HepG2 (cell line): Measurements from ENCODE around the gene TEX261. TPM values are rescaled to one million over a fixed set of nuclear protein-coding genes. Genes with fewer than 3 reads are reported as not detected.

Experiments used
- GZF1 ChIP-seq: sonication (generic); formaldehyde crosslinking; IDR thresholded peaks from 2 replicates; pipeline ENCODE4 v1.5.1; 2020; ENCODE audit warnings: mild to moderate bottlenecking, missing genetic modification reagents
- HOXA9 ChIP-seq: sonication (generic); formaldehyde crosslinking; IDR thresholded peaks from 2 replicates; pipeline ENCODE4 v1.8.1; 2022; ENCODE audit warnings: missing genetic modification reagents, mild to moderate bottlenecking, moderate library complexity, borderline replicate concordance
- IKZF1 ChIP-seq: fragments of 450-650 bp; IDR thresholded peaks from 2 replicates; pipeline ENCODE4 v1.7.1; 2016
- MAF1 ChIP-seq: sonication (generic); formaldehyde crosslinking; IDR thresholded peaks from 2 replicates; pipeline ENCODE4 v1.5.0; 2020; ENCODE audit warnings: missing genetic modification reagents, borderline replicate concordance
- NFRKB ChIP-seq: fragments of 450-650 bp; IDR thresholded peaks from 2 replicates; pipeline ENCODE4 v1.6.1; 2017
- ONECUT2 ChIP-seq: sonication (generic); formaldehyde crosslinking; IDR thresholded peaks from 2 replicates; pipeline ENCODE4 v1.4.0; 2020; ENCODE audit warnings: missing genetic modification reagents
- PAF1 ChIP-seq: IDR thresholded peaks from 2 replicates; pipeline ENCODE4 v1.6.1; 2016; ENCODE audit warnings: missing genetic modification reagents, missing compliant biosample characterization
- TBL1XR1 ChIP-seq: fragments of 150-350 bp; IDR thresholded peaks from 2 replicates; pipeline ENCODE4 v1.6.1; 2014; ENCODE audit warnings: borderline replicate concordance, low read length; ENCODE audit not compliant: partially characterized antibody
- TEAD2 ChIP-seq: sonication (generic); formaldehyde crosslinking; IDR thresholded peaks from 2 replicates; pipeline ENCODE4 v1.9.0; 2021; ENCODE audit warnings: missing genetic modification reagents
- ZNF274 ChIP-seq: sonication (generic); formaldehyde crosslinking; IDR thresholded peaks from 2 replicates; pipeline ENCODE4 v1.5.1; 2020; ENCODE audit warnings: mild to moderate bottlenecking, missing genetic modification reagents
- ZNF468 ChIP-seq: sonication (generic); formaldehyde crosslinking; IDR thresholded peaks from 2 replicates; pipeline ENCODE4 v1.8.0; 2022; ENCODE audit warnings: mild to moderate bottlenecking, moderate library complexity, missing genetic modification reagents
- ZNF878 ChIP-seq: sonication (generic); formaldehyde crosslinking; IDR thresholded peaks from 2 replicates; pipeline ENCODE4 v1.8.1; 2023; ENCODE audit warnings: mild to moderate bottlenecking, missing genetic modification reagents, moderate library complexity
- polyA plus RNA-seq, 8 experiments: library from polyadenylated mRNA; depleted of rRNA in 3 of 8; stranded (reverse) in 7 of 8; unstranded in 1 of 8; fragments of >200 nt; fragmentation: Illumina TruSeq in 4 of 8; extraction: Trizol in 4 of 8; gene quantifications; 2 replicates each; pipeline versions ENCODE4 v1.2.1 to v1.2.3, GENCODE V29; 2011 to 2016; ENCODE audit warnings: low read depth in 4 of 8, missing spikeins in 1 of 8, mixed read lengths in 1 of 8; ENCODE audit not compliant: insufficient read depth in 1 of 8
- total RNA-seq, 5 experiments: library from RNA; depleted of rRNA; stranded (reverse); fragments of >200 nt; fragmentation: Illumina TruSeq; extraction: Trizol; gene quantifications; 2 replicates each; pipeline ENCODE4 v1.2.3, GENCODE V29; 2016; ENCODE audit warnings: low read depth in 1 of 5
- TF ChIP-seq, protein P1 (sequence below): sonication (generic); formaldehyde crosslinking; IDR thresholded peaks from 2 replicates; pipeline ENCODE4 v1.5.1; 2020; ENCODE audit warnings: mild to moderate bottlenecking, missing genetic modification reagents, borderline replicate concordance
- TF ChIP-seq, protein P2 (sequence below): sonication (generic); formaldehyde crosslinking; IDR thresholded peaks from 2 replicates; pipeline ENCODE4 v1.5.0; 2020; ENCODE audit warnings: mild to moderate bottlenecking, missing genetic modification reagents
- TF ChIP-seq, protein P3 (sequence below): sonication (generic); formaldehyde crosslinking; IDR thresholded peaks from 2 replicates; pipeline ENCODE4 v1.4.0; 2020; ENCODE audit warnings: missing genetic modification reagents, borderline replicate concordance
- TF ChIP-seq, protein P4 (sequence below): sonication (generic); formaldehyde crosslinking; IDR thresholded peaks from 2 replicates; pipeline ENCODE4 v1.4.0; 2020; ENCODE audit warnings: missing genetic modification reagents
- TF ChIP-seq, protein P5 (sequence below): sonication (generic); formaldehyde crosslinking; IDR thresholded peaks from 2 replicates; pipeline ENCODE4 v1.5.0; 2020; ENCODE audit warnings: missing genetic modification reagents

The TEX261 gene
- total and polyA plus RNA-seq, 2 of the 13 experiments (the other 11 are each of a cell fraction or from before 2014, with no cell fraction given): 43.8 to 78.7 TPM

DNA sequence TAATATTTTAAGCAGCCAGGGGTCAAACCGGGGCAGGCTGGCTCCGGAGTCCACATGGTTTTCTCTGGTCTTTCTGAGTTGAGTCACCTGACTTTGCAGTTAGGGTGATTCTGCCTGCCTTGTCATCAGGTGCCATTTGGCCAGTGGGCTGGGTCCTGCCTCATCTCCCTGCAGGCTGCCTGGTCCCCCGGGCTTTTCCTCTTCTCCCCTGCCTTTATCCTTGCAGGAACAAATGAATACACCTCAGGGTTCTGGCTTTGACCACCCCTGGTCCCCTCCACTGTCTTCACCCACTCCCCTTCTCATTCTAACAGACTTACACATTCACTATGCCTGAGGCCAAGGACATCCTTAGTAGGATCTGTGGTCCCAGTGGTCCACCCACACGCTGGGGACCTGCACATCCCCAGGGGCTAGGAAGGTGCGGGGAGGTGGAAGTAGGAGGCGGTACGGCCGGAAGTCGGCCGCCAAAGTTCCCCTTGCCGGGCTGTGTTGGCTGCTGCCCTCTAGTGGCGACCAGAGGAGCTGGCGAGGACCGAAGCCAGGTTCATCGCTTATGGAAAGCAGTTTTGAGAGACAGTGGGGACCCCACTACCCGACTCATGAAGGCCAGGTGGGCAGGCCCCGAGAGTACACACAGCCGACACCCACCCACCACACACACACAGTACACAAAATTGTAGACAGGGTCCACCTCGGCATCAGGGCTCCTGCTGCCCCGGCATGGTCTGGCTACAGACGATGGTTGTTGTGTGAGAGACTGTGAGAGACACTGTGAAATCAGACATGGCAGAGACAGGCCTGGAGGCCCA, 6.3 kb upstream of the TEX261 start (continued):
- TF ChIP-seq TEAD2 (CRISPR knock-in tag) (no peak), PAF1 (CRISPR knock-in tag) (no peak), GZF1 (CRISPR knock-in tag) (peak; percentile 92; the same call in 1 of the 2 replicates), MAF1 (no peak), ZNF878 (CRISPR knock-in tag) (no peak), HOXA9 (CRISPR knock-in tag) (no peak), ZNF468 (CRISPR knock-in tag) (no peak), IKZF1 (no peak), NFRKB (no peak), ZNF274 (0 out of 2 replicates have a peak, but pooled peaks have one; percentile 26), TBL1XR1 (no peak), ONECUT2 (CRISPR knock-in tag) (0 out of 2 replicates have a peak, but pooled peaks have one; percentile 27)
- TF ChIP-seq, protein P1, sequence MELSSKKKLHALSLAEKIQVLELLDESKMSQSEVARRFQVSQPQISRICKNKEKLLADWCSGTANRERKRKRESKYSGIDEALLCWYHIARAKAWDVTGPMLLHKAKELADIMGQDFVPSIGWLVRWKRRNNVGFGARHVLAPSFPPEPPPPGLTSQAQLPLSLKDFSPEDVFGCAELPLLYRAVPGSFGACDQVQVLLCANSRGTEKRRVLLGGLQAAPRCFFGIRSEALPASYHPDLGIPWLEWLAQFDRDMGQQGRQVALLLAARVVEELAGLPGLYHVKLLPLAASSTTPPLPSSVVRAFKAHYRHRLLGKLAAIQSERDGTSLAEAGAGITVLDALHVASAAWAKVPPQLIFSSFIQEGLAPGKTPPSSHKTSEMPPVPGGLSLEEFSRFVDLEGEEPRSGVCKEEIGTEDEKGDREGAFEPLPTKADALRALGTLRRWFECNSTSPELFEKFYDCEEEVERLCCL (CRISPR knock-in tag): no peak
- TF ChIP-seq, protein P2, sequence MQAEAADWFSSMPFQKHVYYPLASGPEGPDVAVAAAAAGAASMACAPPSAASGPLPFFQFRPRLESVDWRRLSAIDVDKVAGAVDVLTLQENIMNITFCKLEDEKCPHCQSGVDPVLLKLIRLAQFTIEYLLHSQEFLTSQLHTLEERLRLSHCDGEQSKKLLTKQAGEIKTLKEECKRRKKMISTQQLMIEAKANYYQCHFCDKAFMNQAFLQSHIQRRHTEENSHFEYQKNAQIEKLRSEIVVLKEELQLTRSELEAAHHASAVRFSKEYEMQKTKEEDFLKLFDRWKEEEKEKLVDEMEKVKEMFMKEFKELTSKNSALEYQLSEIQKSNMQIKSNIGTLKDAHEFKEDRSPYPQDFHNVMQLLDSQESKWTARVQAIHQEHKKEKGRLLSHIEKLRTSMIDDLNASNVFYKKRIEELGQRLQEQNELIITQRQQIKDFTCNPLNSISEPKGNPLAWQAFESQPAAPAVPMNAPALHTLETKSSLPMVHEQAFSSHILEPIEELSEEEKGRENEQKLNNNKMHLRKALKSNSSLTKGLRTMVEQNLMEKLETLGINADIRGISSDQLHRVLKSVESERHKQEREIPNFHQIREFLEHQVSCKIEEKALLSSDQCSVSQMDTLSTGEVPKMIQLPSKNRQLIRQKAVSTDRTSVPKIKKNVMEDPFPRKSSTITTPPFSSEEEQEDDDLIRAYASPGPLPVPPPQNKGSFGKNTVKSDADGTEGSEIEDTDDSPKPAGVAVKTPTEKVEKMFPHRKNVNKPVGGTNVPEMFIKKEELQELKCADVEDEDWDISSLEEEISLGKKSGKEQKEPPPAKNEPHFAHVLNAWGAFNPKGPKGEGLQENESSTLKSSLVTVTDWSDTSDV: no peak; the same call in 1 of the 2 replicates
- TF ChIP-seq, protein P3, sequence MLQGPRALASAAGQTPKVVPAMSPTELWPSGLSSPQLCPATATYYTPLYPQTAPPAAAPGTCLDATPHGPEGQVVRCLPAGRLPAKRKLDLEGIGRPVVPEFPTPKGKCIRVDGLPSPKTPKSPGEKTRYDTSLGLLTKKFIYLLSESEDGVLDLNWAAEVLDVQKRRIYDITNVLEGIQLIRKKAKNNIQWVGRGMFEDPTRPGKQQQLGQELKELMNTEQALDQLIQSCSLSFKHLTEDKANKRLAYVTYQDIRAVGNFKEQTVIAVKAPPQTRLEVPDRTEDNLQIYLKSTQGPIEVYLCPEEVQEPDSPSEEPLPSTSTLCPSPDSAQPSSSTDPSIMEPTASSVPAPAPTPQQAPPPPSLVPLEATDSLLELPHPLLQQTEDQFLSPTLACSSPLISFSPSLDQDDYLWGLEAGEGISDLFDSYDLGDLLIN (CRISPR knock-in tag): peak; percentile 69; the same call in 1 of the 2 replicates
- TF ChIP-seq, protein P4, sequence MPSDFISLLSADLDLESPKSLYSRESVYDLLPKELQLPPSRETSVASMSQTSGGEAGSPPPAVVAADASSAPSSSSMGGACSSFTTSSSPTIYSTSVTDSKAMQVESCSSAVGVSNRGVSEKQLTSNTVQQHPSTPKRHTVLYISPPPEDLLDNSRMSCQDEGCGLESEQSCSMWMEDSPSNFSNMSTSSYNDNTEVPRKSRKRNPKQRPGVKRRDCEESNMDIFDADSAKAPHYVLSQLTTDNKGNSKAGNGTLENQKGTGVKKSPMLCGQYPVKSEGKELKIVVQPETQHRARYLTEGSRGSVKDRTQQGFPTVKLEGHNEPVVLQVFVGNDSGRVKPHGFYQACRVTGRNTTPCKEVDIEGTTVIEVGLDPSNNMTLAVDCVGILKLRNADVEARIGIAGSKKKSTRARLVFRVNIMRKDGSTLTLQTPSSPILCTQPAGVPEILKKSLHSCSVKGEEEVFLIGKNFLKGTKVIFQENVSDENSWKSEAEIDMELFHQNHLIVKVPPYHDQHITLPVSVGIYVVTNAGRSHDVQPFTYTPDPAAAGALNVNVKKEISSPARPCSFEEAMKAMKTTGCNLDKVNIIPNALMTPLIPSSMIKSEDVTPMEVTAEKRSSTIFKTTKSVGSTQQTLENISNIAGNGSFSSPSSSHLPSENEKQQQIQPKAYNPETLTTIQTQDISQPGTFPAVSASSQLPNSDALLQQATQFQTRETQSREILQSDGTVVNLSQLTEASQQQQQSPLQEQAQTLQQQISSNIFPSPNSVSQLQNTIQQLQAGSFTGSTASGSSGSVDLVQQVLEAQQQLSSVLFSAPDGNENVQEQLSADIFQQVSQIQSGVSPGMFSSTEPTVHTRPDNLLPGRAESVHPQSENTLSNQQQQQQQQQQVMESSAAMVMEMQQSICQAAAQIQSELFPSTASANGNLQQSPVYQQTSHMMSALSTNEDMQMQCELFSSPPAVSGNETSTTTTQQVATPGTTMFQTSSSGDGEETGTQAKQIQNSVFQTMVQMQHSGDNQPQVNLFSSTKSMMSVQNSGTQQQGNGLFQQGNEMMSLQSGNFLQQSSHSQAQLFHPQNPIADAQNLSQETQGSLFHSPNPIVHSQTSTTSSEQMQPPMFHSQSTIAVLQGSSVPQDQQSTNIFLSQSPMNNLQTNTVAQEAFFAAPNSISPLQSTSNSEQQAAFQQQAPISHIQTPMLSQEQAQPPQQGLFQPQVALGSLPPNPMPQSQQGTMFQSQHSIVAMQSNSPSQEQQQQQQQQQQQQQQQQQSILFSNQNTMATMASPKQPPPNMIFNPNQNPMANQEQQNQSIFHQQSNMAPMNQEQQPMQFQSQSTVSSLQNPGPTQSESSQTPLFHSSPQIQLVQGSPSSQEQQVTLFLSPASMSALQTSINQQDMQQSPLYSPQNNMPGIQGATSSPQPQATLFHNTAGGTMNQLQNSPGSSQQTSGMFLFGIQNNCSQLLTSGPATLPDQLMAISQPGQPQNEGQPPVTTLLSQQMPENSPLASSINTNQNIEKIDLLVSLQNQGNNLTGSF (CRISPR knock-in tag): no peak
- TF ChIP-seq, protein P5, sequence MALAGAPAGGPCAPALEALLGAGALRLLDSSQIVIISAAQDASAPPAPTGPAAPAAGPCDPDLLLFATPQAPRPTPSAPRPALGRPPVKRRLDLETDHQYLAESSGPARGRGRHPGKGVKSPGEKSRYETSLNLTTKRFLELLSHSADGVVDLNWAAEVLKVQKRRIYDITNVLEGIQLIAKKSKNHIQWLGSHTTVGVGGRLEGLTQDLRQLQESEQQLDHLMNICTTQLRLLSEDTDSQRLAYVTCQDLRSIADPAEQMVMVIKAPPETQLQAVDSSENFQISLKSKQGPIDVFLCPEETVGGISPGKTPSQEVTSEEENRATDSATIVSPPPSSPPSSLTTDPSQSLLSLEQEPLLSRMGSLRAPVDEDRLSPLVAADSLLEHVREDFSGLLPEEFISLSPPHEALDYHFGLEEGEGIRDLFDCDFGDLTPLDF (CRISPR knock-in tag): no peak
